Measurements from ENCODE around the gene ADPRHL1. TPM values are rescaled to one million over a fixed set of nuclear protein-coding genes. Genes with fewer than 3 reads are reported as not detected.

ADPRHL1 gene
- total and polyA plus RNA-seq, 2 donors (not counting 3 experiments of a cell fraction or from before 2014, with no cell fraction given): 0.52 to 0.97 TPM

- FAIRE-seq: no peak
- no peaks in the 10 kb centered on the region for H3K36me3 ChIP-seq (ENCODE audit: control insufficient read depth in 2 of 2, extremely low read depth in 1 of 2, insufficient read depth in 2 of 2, low read length in 2 of 2)
- CTCF ChIA-PET: no interaction called here
These were observed 34.6 kb downstream of the ADPRHL1 start for GRCh38 chr13:113418722-113419049.

More at GRCh38 chr13:113418722-113419049, 34.6 kb downstream of the ADPRHL1 start:
- Histone ChIP-seq H4K20me1 (replicated peaks; ENCODE audit: control insufficient read depth, extremely low read depth, insufficient read depth, low read length) (no peaks in the 10 kb centered on the region), H3K4me1 (ENCODE audit: control insufficient read depth, extremely low read depth, insufficient read depth, low read length) (no peaks in the 10 kb centered on the region), H3K79me2 (ENCODE audit: control insufficient read depth, insufficient read depth, low read length) (no peaks in the 10 kb centered on the region), H3K9me3 (replicated peaks; ENCODE audit: control insufficient read depth, insufficient read depth, low read length) (no peaks in the 10 kb centered on the region), H3K4me3 (replicated peaks in 1 of 3; ENCODE audit: insufficient read depth in 1 of 3, low read depth in 1 of 3, low read length in 3 of 3) (no peak overlapping the region), H3K4me2 (ENCODE audit: insufficient read depth, low read length) (no peak overlapping the region), H3K27ac (ENCODE audit: insufficient read depth, low read depth, low read length) (no peak overlapping the region), H2AFZ (ENCODE audit: low read depth, low read length) (no peak overlapping the region), H3K27me3 (ENCODE audit: control insufficient read depth in 2 of 2, insufficient read depth in 2 of 2, low read length in 2 of 2) (no peaks in the 10 kb centered on the region), H3K9me1 (replicated peaks; ENCODE audit: control insufficient read depth, extremely low read depth, insufficient read depth, low read length) (no peaks in the 10 kb centered on the region), H3K9ac (replicated peaks; ENCODE audit: extremely low read depth, insufficient read depth, low read length) (no peak overlapping the region)
- dilution Hi-C loops (cut with MboI; ENCODE audit: extremely low pct_ligation_motif_present, low sequenced_read_pairs): no loop called here
- intact Hi-C loops (cut with micrococcal nuclease): no loop called here
- no peak for TF ChIP-seq FOS (IDR thresholded peaks at IDR 0.05; ENCODE audit: borderline replicate concordance, insufficient read depth, low read length)
- no peak for TF ChIP-seq GATA2 (IDR thresholded peaks at IDR 0.05; ENCODE audit: insufficient read depth, insufficient read length, low read depth, low read length)
- no peak for TF ChIP-seq EZH2 (IDR thresholded peaks at IDR 0.05; ENCODE audit: borderline replicate concordance, low read depth, low read length, severe bottlenecking)
- no peak for TF ChIP-seq MAX (IDR thresholded peaks at IDR 0.05; ENCODE audit: insufficient read depth, insufficient read length)
- no peak for TF ChIP-seq POLR2AphosphoS5 (IDR thresholded peaks at IDR 0.05; ENCODE audit: insufficient read depth, low read depth, low read length)
- TF ChIP-seq CTCF (IDR thresholded peaks at IDR 0.05; ENCODE audit: extremely low read depth in 1 of 2, insufficient read depth in 1 of 2, low read depth in 1 of 2, low read length in 2 of 2): no peak
- TF ChIP-seq MYC (IDR thresholded peaks at IDR 0.05; ENCODE audit: low read depth, low read length): no peak
- TF ChIP-seq POLR2A (IDR thresholded peaks at IDR 0.05; ENCODE audit: low read depth, low read length): no peak
- TF ChIP-seq JUN (IDR thresholded peaks at IDR 0.05; ENCODE audit: borderline replicate concordance, insufficient read depth, insufficient read length, low read depth): no peak
- BruUV-seq (replicated peaks): no TSS peak
- DNase-seq (ENCODE audit: low read depth, low spot score): no peak
- POLR2A ChIA-PET: no interaction called here

All from endothelial cell of umbilical vein (primary cell).